GM18498 (cell line): ENCODE data around the gene LPGAT1.
A peak's percentile ranks its signal among the peaks of the same experiment; 100 is the strongest.
"Not testable (repeated sequence)": the region's sequence is repeated elsewhere in the genome, so short reads cannot be mapped to it uniquely, and the experiment has no call there.

Experiments
- ATAC-seq: cut with Tn5 transposase; IDR thresholded peaks from one replicate; pipeline ENCODE4 v1.9.1; 2021; ENCODE audit warnings: mild to moderate bottlenecking, moderate library complexity; ENCODE audit not compliant: unreplicated experiment

The LPGAT1 gene

DNA sequence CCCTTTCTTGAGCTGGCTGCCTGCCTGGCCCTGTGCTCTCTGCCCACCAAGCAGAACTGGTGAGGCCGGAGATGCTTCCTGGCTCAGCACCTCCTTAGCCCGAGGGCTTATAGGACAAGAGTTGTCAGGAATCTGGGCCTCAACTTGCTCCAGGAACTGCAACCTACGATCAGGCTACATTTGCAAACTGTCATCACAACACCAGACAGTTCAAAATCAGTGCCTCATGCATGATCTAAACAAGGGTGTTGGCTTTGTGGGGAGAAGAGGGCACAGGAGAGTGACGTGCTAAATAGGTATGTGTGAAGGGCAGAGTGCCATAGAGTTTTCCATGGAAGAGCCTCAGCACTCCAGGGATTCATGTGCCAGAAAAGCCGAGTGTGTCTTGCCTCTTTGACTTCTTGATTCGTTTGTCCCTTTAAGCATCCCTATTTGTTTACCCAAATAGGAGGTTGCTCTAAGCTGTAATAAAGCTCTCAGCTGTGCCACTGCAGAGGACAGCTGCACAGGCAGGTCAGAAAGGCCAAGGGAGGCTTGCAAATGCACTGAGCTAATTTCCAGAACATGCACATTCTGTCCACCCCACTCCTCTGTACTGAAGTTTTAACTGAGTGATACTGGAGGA, 125.0 kb downstream of the LPGAT1 start:
- ATAC-seq = no peak

DNA sequence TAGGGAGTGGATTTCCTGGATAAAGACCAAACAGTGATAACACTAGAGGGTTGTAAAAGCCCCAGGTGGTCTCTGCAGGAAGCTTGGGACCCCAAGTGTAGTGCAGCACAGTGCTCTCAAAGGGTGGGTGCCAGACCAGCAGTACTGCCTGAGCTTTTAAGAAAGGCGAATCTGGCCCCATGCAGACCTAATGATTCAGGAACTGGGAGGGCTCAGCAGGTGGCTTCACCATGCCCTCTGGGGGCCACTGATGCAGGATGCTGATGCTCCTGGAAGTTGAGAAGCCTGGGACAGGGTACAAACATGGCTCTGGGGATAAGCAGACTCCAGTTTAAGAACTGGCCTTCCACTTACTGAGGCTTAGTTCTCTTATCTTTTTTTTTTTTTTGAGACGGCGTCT, 126.0 kb downstream of the LPGAT1 start:
- no peak for ATAC-seq

DNA sequence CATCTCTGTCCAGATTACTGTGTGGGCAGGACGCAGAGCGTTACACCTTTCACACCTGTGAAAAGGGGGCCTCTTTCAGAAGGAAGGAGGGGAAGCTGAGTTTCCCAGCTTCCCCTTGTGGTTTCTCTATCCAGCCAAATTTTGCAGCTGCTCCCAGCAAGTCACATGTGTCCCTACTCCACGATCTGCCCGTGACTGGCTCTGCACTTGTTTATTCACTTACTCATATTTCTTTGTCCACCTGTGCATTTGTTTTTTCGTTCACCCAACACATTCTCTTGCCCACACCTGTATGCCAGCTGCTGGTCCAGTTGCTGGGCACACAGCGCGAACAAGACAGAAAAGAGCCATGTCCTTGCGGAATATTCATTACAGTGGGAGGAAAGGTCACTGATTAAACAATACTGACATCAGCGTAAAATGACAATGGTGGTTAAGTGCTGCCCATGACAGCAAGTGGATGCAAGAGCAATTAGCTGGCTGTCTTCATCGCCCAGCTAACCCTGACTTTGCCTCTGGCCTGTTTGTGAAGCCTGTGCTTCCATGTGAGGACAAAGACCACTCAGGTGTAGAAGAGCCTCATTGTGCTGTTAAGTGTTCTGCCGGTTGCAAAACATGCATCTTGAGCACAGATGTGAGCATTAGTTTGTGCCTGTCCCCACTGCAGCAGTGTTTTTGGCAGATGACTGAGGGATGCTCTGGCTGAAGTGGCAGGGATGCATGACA, 126.6 kb downstream of the LPGAT1 start:
- no peak for ATAC-seq

DNA sequence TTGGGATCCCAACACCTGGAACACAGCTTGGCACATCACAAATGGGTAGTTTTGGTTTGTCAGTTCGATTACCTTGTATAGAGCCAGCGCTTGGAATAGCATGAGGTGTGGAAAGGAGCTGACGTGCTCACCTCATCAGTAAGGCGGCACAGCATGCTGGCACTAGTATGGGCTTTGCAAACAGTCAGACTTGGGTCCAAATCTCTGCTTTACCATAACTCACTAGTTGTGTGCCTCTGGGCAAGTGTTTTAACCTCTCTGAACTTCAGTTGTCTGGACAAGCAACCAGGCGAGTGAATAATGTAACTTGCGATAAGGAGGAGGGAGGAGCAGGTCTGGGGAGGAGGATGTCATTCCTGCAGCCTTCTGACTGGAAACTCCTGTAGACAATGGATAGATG, 128.8 kb downstream of the LPGAT1 start:
- no peak for ATAC-seq

DNA sequence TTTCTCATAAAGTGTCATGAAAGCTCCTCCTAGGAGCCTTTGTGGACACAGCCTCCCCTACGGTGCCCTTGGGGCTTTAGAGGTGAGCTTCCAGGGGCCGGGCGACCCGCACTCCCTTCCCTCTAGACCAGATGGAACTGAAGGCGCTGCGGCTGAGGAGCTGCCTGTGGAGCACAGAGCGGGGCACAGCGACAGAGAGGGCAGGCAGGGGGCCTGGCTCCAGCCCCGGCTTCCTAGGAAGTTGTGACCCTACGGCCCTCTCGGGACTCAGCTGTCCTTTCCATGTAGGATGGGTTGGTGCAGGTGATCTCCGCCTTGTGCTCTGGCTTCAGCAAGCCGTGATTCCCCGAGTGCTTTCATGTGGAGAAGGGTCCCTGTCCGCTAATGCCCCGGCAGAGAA, 131.5 kb downstream of the LPGAT1 start:
- no peak for ATAC-seq

DNA sequence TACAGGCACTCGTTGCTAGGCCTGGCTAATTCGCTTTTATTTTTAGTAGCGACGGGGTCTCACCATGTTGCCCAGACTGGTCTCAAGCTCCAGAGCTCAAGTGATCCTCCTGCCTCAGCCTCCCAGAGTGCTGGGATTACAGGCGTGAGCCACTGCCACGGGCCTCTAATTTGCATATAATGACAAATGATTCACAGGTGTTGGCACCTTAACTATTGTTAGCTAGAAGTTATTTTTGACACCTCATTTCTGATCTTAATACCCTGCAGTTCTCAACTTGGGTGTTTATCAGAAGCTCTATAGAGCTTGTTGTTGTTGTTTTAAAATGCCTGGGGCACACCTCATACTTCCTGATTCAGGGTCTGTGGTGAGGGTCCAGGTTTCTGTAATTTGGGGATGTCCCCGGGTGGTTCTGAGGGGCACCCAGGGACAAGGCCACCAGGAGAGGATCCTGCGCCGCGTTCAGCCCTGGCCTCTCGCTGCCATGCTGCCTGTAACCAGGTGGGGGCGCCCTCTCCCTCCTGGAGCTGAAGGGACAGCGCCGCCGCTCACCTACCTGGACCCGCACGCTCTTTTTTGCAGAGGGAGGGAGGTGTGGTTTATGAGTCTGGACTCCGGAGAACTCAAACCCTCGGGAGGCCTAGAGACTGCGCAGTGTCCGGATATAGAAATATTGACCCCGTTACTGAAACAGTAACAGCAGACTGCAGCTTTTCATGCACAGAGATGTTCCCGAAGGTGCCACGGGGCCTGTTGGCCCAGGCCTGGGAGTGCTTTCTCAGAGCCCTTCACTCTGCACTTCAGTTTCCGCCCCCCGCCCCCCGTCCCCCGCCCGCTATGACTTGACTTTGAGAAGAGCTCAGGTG, 132.2 kb downstream of the LPGAT1 start:
- peak; percentile 65 for ATAC-seq

DNA sequence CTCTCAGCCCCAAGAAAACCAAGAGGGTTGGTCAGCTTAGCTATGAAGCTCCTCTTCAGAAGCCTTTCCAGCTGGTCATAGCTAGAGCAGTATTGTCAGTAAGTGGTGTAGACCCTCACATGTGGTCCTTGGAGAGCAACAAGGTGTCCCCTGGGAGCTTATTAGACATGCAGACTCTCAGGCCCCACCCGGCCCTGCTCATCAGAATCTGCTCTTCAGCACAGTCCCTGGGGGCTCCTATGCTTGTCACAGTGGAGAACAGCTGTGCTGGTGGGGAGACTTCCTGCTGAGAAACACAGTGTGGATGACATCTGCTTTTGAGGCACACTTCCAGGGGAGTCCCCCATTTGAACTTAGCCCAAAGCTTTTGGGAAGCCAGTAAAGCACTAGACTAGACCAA, 133.2 kb downstream of the LPGAT1 start:
- ATAC-seq = peak; percentile 63

DNA sequence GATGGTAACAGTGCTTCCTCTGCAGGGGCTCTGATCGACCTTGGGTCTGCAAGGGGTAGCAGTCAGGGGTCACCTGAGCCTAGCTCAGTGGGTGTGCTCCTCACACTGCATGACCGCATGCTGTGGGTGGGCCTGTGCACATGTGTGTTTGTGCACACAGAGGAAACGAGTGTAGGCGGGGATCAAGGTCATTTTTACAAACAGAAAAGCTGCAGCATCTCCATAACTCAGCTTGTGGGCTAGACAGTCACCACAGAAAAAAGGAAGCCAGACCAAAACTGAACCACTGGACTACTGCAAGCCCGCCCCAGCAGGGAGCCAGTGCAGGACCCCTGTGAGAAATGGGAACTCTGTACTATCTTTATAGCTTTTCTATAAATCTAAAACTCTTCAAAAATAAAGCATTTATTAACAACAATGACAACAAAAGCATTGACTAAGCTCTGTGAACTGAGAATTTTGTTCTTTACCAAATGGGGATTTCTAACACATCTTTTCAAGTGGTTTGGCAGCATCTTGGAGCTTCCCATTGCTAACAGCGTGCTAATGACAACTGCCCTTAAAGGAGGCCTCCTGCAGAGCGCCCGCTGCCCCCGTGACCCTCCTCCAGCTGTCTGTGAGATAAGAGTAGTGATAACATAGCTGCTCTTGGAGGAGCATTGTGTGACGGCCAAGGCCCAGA, 135.3 kb downstream of the LPGAT1 start:
- peak; percentile 57 for ATAC-seq

DNA sequence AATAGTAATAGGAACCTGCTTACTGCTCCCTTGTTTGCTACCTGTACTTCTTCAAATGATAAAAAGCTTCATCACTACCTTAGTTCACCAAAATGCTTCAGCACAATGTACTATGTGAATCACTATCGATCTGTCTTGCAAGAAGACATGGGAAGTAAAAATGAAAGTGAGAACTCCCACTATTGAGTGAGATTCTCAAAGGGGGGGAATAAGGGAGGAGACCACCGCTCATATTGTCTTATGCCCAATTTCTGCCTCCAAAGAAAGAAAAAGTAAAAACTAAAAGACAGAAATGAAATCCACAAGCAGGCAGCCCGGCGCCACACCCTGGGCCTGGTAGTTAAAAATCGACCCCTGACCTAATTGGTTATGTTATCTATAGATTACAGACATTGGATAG, 136.7 kb downstream of the LPGAT1 start:
- not testable (repeated sequence) for ATAC-seq
